HepG2 (cell line): ENCODE data around the gene VWA7.

ENCODE experiments used
- CTCF ChIP-seq: sonication (generic); formaldehyde crosslinking; IDR thresholded peaks from 2 replicates; pipeline ENCODE4 v1.5.0; 2020; ENCODE audit warnings: mild to moderate bottlenecking, missing genetic modification reagents, moderate library complexity
- EZH2 ChIP-seq: conservative IDR thresholded peaks from 2 replicates; pipeline ENCODE4 v1.6.1; 2012; ENCODE audit warnings: mild to moderate bottlenecking, low read depth, low read length, moderate library complexity
- FOXP1 ChIP-seq, 2 experiments: fragments of 450-650 bp in 1 of 2; IDR thresholded peaks; 2 replicates each; pipeline ENCODE4 v1.6.1; 2017 to 2018; ENCODE audit warnings: antibody characterized with exemption in 1 of 2
- GABPB1 ChIP-seq: IDR thresholded peaks from 2 replicates; pipeline ENCODE4 v1.6.1; 2016; ENCODE audit warnings: mild to moderate bottlenecking, missing genetic modification reagents, moderate library complexity, missing compliant biosample characterization
- HMGXB4 ChIP-seq, 2 experiments: sonication (generic) in 1 of 2; formaldehyde crosslinking in 1 of 2; IDR thresholded peaks; 2 replicates each; pipeline versions ENCODE4 v1.4.0 to v1.6.1; 2018 to 2020; ENCODE audit warnings: missing genetic modification reagents in 2 of 2, borderline replicate concordance in 1 of 2, low read depth in 1 of 2, mild to moderate bottlenecking in 1 of 2, missing biosample characterization in 1 of 2
- POLR2A ChIP-seq, 2 experiments: IDR thresholded peaks; 2 replicates each; pipeline ENCODE4 v1.6.1; 2011; ENCODE audit warnings: low read depth in 2 of 2, low read length in 2 of 2, mild to moderate bottlenecking in 1 of 2, moderate library complexity in 1 of 2; ENCODE audit not compliant: insufficient read depth in 1 of 2
- TCF7 ChIP-seq: sonication (generic); IDR thresholded peaks from 2 replicates; pipeline ENCODE4 v1.6.1; 2016; ENCODE audit warnings: antibody characterized with exemption, low read depth
- TCF7L2 ChIP-seq: IDR thresholded peaks from 2 replicates; pipeline ENCODE4 v1.6.1; 2011; ENCODE audit warnings: mild to moderate bottlenecking, low read depth, low read length, moderate library complexity
- TOPORS ChIP-seq: sonication (generic); formaldehyde crosslinking; IDR thresholded peaks from 2 replicates; pipeline ENCODE4 v1.8.0; 2023; ENCODE audit warnings: mild to moderate bottlenecking, missing genetic modification reagents
- U2AF1 ChIP-seq: fragments of 200-400 bp; formaldehyde crosslinking; optimal IDR thresholded peaks from 2 replicates; pipeline ENCODE3; 2017; ENCODE audit warnings: mild to moderate bottlenecking, low read depth, low read length
- USF2 ChIP-seq, 2 experiments: sonication (generic) in 1 of 2; formaldehyde crosslinking in 1 of 2; IDR thresholded peaks; 2 replicates each; pipeline versions ENCODE4 v1.5.1 to v1.6.1; 2011 to 2020; ENCODE audit warnings: borderline replicate concordance in 1 of 2, low read depth in 1 of 2, low read length in 1 of 2, mild to moderate bottlenecking in 1 of 2, missing genetic modification reagents in 1 of 2, moderate library complexity in 1 of 2
- ZNF224 ChIP-seq: sonication (generic); formaldehyde crosslinking; IDR thresholded peaks from 2 replicates; pipeline ENCODE4 v1.5.0; 2020; ENCODE audit warnings: mild to moderate bottlenecking, missing genetic modification reagents
- ZNF253 ChIP-seq: sonication (generic); formaldehyde crosslinking; IDR thresholded peaks from 2 replicates; pipeline ENCODE4 v1.8.0; 2022; ENCODE audit warnings: mild to moderate bottlenecking, missing genetic modification reagents, borderline replicate concordance
- ZNF567 ChIP-seq: sonication (generic); formaldehyde crosslinking; IDR thresholded peaks from 2 replicates; pipeline ENCODE4 v1.8.1; 2023; ENCODE audit warnings: mild to moderate bottlenecking, missing genetic modification reagents, borderline replicate concordance

GRCh38 chr6:31749301-31750036, 27.7 kb downstream of the VWA7 start:
- no peak for TF ChIP-seq TCF7
- TF ChIP-seq HMGXB4 (CRISPR knock-in tag; IDR thresholded peaks at IDR 0.05; ENCODE audit: borderline replicate concordance in 1 of 2, low read depth in 1 of 2), result no peak
- no peak for TF ChIP-seq ZNF224
- no peak for TF ChIP-seq EZH2
- no peak for TF ChIP-seq U2AF1
- no peak for TF ChIP-seq CTCF
- TF ChIP-seq TCF7L2, result no peak
- TF ChIP-seq ZNF567 (CRISPR knock-in tag), result no peak
- no peak for TF ChIP-seq GABPB1
- no peak for TF ChIP-seq TOPORS (CRISPR knock-in tag)
- TF ChIP-seq FOXP1 (IDR thresholded peaks at IDR 0.05), result no peak
- TF ChIP-seq FOXP1 (CRISPR knock-in tag; IDR thresholded peaks at IDR 0.05), result 0 out of 2 replicates have a peak, but pooled peaks have one; percentile 22
- no peak for TF ChIP-seq ZNF253 (CRISPR knock-in tag)
- no peak for TF ChIP-seq POLR2A (IDR thresholded peaks at IDR 0.05; ENCODE audit: insufficient read depth in 1 of 2, low read depth in 2 of 2, low read length in 2 of 2)
- TF ChIP-seq USF2 (IDR thresholded peaks at IDR 0.05; ENCODE audit: low read depth, low read length), result no peak
- TF ChIP-seq USF2 (CRISPR knock-in tag; IDR thresholded peaks at IDR 0.05; ENCODE audit: borderline replicate concordance), result no peak
